Stomach (tissue), 19 donors: ENCODE measurements around the gene GTF3C4. TPM values are rescaled to one million over a fixed set of nuclear protein-coding genes. Genes with fewer than 3 reads are reported as not detected.

ENCODE experiments used
- DNase-seq, 2 donors: peaks; one replicate each; pipeline versions ENCODE4 v3.0.0 to v3.0.0-alpha.2; 2013 to 2019
- H3K27ac ChIP-seq, 5 donors: fragments of 200-600 bp in 4 of 5; sonication (generic) in 4 of 5; one replicate each; pipeline ENCODE4 v1.5.1; 2013 to 2019; ENCODE audit warnings: mild to moderate bottlenecking in 1 of 5, moderate library complexity in 1 of 5
- H3K27me3 ChIP-seq, 3 donors: fragments of 200-600 bp; sonication (generic); one replicate each; pipeline ENCODE4 v1.5.1; 2017 to 2019; ENCODE audit warnings: mixed run types in 1 of 3
- H3K36me3 ChIP-seq, 4 donors: fragments of 200-600 bp; sonication (generic); 1 replicate in 3 of 4; 2 replicates in 1 of 4; pipeline ENCODE4 v1.5.1; 2016 to 2019
- H3K4me1 ChIP-seq, 4 donors: fragments of 200-600 bp; sonication (generic); one replicate each; pipeline ENCODE4 v1.5.1; 2016 to 2019
- H3K4me3 ChIP-seq, 4 donors: fragments of 200-600 bp; sonication (generic) in 3 of 4; one replicate each; pipeline ENCODE4 v1.5.1; 2016 to 2019; ENCODE audit warnings: mild to moderate bottlenecking in 1 of 4
- H3K9me3 ChIP-seq, 4 donors: fragments of 200-600 bp; sonication (generic); one replicate each; pipeline ENCODE4 v1.5.1; 2016 to 2019
- EP300 ChIP-seq: sonication (generic); formaldehyde crosslinking; IDR thresholded peaks from one replicate; pipeline ENCODE4 v1.6.1; 2017; ENCODE audit warnings: antibody characterized with exemption
- POLR2A ChIP-seq, 4 donors: fragments of 450-650 bp; IDR thresholded peaks; one replicate each; pipeline ENCODE4 v1.6.1; 2016; ENCODE audit warnings: antibody characterized with exemption in 4 of 4, control low read depth in 2 of 4, mild to moderate bottlenecking in 1 of 4, moderate library complexity in 1 of 4
- POLR2AphosphoS5 ChIP-seq, 3 donors: sonication (generic); formaldehyde crosslinking; IDR thresholded peaks; one replicate each; pipeline ENCODE4 v1.6.1; 2016; ENCODE audit warnings: antibody characterized with exemption in 3 of 3
- WGBS, 5 donors: extraction: QIAGEN DNeasy Blood & Tissue Kit in 3 of 5; methylation state at CpG; one replicate each; pipeline versions ENCODE4 v1.1.5 to v1.1.7; 2013 to 2018; 5-methylcytosine and 5-hydroxymethylcytosine counted together
- intact Hi-C: fragments of 100-400 bp; cut with DNase I; formaldehyde crosslinking; loops from one replicate; pipeline ENCODE4 v1.15.1; 2023; ENCODE audit warnings: low total_unique reads
- long read RNA-seq, 10 donors: transcript quantifications; one replicate each; lab custom pipeline, GENCODE V29; 2026
- polyA plus RNA-seq, 3 donors: library from polyadenylated mRNA; stranded (reverse); fragments of 200-250 nt; gene quantifications; one replicate each; pipeline ENCODE4 v1.2.3, GENCODE V29; 2013
- total RNA-seq, 5 donors: library from RNA; depleted of rRNA; stranded (reverse); fragments of >200 nt; gene quantifications; one replicate each; pipeline versions ENCODE4 v1.1.0 to v1.2.3, GENCODE V29; 2014 to 2016
- TF ChIP-seq, protein P1 (sequence below), 7 experiments: fragments of 450-650 bp in 4 of 7; fragments of 200-600 bp in 3 of 7; sonication (generic) in 3 of 7; IDR thresholded peaks; one replicate each; pipeline ENCODE4 v1.5.1; 2016 to 2019; ENCODE audit warnings: antibody characterized with exemption in 7 of 7, control low read depth in 2 of 7, mild to moderate bottlenecking in 1 of 7
- donor health status: healthy with polysubstance abuse.
- donor health status: Bipolar disorder and iron deficiency.
- donor health status: healthy.

The GTF3C4 gene, protein sequence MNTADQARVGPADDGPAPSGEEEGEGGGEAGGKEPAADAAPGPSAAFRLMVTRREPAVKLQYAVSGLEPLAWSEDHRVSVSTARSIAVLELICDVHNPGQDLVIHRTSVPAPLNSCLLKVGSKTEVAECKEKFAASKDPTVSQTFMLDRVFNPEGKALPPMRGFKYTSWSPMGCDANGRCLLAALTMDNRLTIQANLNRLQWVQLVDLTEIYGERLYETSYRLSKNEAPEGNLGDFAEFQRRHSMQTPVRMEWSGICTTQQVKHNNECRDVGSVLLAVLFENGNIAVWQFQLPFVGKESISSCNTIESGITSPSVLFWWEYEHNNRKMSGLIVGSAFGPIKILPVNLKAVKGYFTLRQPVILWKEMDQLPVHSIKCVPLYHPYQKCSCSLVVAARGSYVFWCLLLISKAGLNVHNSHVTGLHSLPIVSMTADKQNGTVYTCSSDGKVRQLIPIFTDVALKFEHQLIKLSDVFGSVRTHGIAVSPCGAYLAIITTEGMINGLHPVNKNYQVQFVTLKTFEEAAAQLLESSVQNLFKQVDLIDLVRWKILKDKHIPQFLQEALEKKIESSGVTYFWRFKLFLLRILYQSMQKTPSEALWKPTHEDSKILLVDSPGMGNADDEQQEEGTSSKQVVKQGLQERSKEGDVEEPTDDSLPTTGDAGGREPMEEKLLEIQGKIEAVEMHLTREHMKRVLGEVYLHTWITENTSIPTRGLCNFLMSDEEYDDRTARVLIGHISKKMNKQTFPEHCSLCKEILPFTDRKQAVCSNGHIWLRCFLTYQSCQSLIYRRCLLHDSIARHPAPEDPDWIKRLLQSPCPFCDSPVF
- 10 to 100 TPM; 10.4 to 68.8 (median 13.4) TPM for total RNA-seq
- 1 to 10 TPM; 2.6 to 4.4 (median 2.7) TPM for polyA plus RNA-seq
- long read RNA-seq, donor 1 = 0 reads
- long read RNA-seq, donor 2, full-length matches to known transcripts = 3 of 3 reads
- long read RNA-seq, donor 2, partial matches to known transcripts = 0 of 3 reads
- long read RNA-seq, donor 2, other reads (novel, unspliced or antisense) = 0 of 3 reads
- long read RNA-seq, donor 3, full-length matches to known transcripts = 2 of 2 reads
- long read RNA-seq, donor 3, partial matches to known transcripts = 0 of 2 reads
- long read RNA-seq, donor 3, other reads (novel, unspliced or antisense) = 0 of 2 reads
- long read RNA-seq, donor 4 = 0 reads
- long read RNA-seq, donor 5, full-length matches to known transcripts = 1 of 1 reads
- long read RNA-seq, donor 5, partial matches to known transcripts = 0 of 1 reads
- long read RNA-seq, donor 5, other reads (novel, unspliced or antisense) = 0 of 1 reads
- long read RNA-seq, donor 6, full-length matches to known transcripts = 5 of 5 reads
- long read RNA-seq, donor 6, partial matches to known transcripts = 0 of 5 reads
- long read RNA-seq, donor 6, other reads (novel, unspliced or antisense) = 0 of 5 reads
- long read RNA-seq, donor 7, full-length matches to known transcripts = 1 of 1 reads
- long read RNA-seq, donor 7, partial matches to known transcripts = 0 of 1 reads
- long read RNA-seq, donor 7, other reads (novel, unspliced or antisense) = 0 of 1 reads
- long read RNA-seq, donor 8, full-length matches to known transcripts = 3 of 3 reads
- long read RNA-seq, donor 8, partial matches to known transcripts = 0 of 3 reads
- long read RNA-seq, donor 8, other reads (novel, unspliced or antisense) = 0 of 3 reads
- long read RNA-seq, donor 9, full-length matches to known transcripts = 2 of 7 reads
- long read RNA-seq, donor 9, partial matches to known transcripts = 5 of 7 reads
- long read RNA-seq, donor 9, other reads (novel, unspliced or antisense) = 0 of 7 reads
- long read RNA-seq, donor 10, full-length matches to known transcripts = 2 of 2 reads
- long read RNA-seq, donor 10, partial matches to known transcripts = 0 of 2 reads
- long read RNA-seq, donor 10, other reads (novel, unspliced or antisense) = 0 of 2 reads

DNA sequence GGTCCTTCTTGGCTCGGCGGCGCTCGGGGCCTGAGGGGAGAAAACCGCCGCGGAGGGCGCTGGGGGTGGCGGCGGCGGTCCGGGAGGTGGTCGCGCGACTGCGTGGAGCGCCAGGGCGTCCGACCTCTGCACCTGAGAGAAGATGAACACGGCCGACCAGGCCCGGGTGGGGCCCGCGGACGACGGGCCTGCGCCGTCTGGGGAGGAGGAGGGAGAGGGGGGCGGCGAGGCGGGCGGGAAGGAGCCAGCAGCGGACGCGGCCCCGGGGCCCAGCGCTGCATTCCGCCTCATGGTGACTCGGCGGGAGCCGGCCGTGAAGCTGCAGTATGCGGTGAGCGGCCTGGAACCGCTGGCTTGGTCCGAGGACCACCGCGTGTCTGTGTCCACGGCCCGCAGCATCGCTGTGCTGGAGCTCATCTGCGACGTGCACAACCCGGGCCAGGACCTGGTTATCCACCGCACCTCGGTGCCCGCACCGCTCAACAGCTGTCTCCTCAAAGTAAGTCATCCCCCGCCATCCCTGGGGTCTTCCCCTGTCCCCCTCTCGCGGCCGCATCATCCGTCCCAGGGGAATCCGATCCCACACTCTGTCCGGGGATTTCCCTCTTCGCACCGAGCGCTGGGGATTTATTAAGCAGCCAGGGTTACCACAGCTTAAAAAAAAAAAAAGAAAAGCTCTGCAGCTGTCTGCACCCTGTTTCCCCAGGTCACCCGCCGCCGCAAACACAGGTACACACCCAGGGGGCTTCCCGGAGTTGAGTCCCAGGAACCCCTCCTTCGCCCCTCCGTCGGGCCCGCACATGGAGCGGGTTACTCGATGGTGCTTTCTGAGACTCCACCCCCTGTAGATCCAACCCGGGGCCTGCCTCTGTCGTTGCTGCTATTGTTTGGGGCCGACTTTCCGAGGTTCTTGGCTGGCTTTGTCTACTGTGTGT is at the start of gene GTF3C4:
Gene GTF3C4 (plus strand): TSS at position 8 of the 935 bp plus-strand sequence. CDS start 135 bp downstream, at position 143.
- peak in 2 of 3 donors; percentile 40 to 57 for TF ChIP-seq POLR2AphosphoS5 (IDR thresholded peaks at IDR 0.05)
- TF ChIP-seq POLR2A (IDR thresholded peaks at IDR 0.05) = no peak
- TF ChIP-seq EP300 = no peak
- TF ChIP-seq, protein P1, sequence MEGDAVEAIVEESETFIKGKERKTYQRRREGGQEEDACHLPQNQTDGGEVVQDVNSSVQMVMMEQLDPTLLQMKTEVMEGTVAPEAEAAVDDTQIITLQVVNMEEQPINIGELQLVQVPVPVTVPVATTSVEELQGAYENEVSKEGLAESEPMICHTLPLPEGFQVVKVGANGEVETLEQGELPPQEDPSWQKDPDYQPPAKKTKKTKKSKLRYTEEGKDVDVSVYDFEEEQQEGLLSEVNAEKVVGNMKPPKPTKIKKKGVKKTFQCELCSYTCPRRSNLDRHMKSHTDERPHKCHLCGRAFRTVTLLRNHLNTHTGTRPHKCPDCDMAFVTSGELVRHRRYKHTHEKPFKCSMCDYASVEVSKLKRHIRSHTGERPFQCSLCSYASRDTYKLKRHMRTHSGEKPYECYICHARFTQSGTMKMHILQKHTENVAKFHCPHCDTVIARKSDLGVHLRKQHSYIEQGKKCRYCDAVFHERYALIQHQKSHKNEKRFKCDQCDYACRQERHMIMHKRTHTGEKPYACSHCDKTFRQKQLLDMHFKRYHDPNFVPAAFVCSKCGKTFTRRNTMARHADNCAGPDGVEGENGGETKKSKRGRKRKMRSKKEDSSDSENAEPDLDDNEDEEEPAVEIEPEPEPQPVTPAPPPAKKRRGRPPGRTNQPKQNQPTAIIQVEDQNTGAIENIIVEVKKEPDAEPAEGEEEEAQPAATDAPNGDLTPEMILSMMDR (IDR thresholded peaks at IDR 0.05) = no peak
- H3K27me3 ChIP-seq = no peaks in the 10 kb centered on the region
- no peaks in the 10 kb centered on the region for H3K9me3 ChIP-seq
- peaks cover 26 to 61% (median 46%) of the 10 kb centered on the region in 4 donors for H3K4me1 ChIP-seq
- no peaks in the 10 kb centered on the region for H3K36me3 ChIP-seq
- intact Hi-C loops = no loop called here
- DNase-seq = peak in 1 of 2 donors; percentile 94
- WGBS, 5 donors = 0 to 1% (median 0%) methylated on average over 32 to 82 of the region's 82 CpGs
- peak within 1 kb of the TSS; percentile 74 to 90 (median 84) for H3K4me3 ChIP-seq
- peak within 1 kb of the TSS; percentile 94 to 98 (median 96) for H3K27ac ChIP-seq

DNA sequence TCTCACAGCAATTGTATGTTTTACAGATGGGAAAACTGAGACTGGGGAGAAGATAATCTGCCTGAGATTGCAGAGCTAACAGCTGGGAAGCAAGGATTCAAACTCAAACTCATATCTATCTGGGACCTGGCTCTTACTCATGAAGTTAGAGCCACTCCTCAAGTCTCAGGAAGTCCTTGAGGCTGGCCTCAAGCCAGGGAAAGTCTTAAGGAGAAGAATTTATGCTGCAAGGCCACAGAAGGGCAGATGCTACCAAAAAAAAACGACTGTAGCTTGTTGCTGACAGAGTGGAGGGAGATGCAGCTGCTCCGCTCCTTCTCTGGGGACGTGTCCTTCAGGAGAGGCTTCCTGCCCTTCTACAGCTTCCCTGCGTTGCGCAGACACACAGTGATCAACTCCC is 48.1 kb upstream of the GTF3C4 start:
- Histone ChIP-seq H3K9me3 (no peaks in the 10 kb centered on the region), H3K4me1 (no peaks in the 10 kb centered on the region), H3K27me3 (no peaks in the 10 kb centered on the region), H3K27ac (no peak overlapping the region), H3K4me3 (no peak overlapping the region), H3K36me3 (peaks cover 20 to 75% (median 69%) of the 10 kb centered on the region in 4 donors)
- intact Hi-C loops = no loop called here
- 68 to 75% (median 74%) methylated on average over 5 of the region's 5 CpGs for WGBS, 5 donors
- peak; percentile 34 to 51 for DNase-seq
- TF ChIP-seq EP300 (no peak), POLR2A (IDR thresholded peaks at IDR 0.05) (no peak), POLR2AphosphoS5 (IDR thresholded peaks at IDR 0.05) (no peak)
- TF ChIP-seq, protein P1 (IDR thresholded peaks at IDR 0.05) = no peak

DNA sequence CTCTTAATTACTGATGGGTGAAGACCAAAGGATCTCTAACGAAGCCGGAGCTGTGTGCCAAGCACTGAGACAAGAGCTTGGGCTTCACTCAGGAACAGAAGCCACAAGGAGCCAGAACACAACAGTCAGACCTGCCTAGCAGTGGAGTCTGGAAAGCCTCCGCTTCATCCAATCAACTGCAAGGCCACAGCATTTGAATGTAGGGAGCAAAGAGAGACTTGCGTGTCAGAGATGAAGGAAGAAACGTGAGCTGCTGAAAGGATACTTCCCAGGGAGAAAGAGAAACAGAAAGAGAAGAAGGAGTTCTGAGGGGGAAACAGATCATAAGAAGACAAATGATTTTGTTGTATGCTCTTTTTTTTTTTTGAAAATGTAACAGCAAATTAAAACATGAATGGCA is 44.0 kb upstream of the GTF3C4 start:
- intact Hi-C loops = no loop called here
- TF ChIP-seq, protein P1 (IDR thresholded peaks at IDR 0.05) = no peak
- TF ChIP-seq POLR2AphosphoS5 (IDR thresholded peaks at IDR 0.05) (no peak), EP300 (no peak), POLR2A (IDR thresholded peaks at IDR 0.05) (no peak)
- no peak for DNase-seq
- Histone ChIP-seq H3K4me1 (peaks cover 0 to 5% (median 0%) of the 10 kb centered on the region in 4 donors), H3K27ac (peak overlapping the region in 1 of 5 donors; percentile 38), H3K27me3 (no peaks in the 10 kb centered on the region), H3K36me3 (peaks cover 38 to 86% (median 76%) of the 10 kb centered on the region in 4 donors), H3K9me3 (no peaks in the 10 kb centered on the region), H3K4me3 (no peak overlapping the region)
- 86 to 95% (median 92%) methylated on average over 5 of the region's 5 CpGs for WGBS, 5 donors
